ENCODE data around the gene ASCC3.

ASCC3 gene

DNA sequence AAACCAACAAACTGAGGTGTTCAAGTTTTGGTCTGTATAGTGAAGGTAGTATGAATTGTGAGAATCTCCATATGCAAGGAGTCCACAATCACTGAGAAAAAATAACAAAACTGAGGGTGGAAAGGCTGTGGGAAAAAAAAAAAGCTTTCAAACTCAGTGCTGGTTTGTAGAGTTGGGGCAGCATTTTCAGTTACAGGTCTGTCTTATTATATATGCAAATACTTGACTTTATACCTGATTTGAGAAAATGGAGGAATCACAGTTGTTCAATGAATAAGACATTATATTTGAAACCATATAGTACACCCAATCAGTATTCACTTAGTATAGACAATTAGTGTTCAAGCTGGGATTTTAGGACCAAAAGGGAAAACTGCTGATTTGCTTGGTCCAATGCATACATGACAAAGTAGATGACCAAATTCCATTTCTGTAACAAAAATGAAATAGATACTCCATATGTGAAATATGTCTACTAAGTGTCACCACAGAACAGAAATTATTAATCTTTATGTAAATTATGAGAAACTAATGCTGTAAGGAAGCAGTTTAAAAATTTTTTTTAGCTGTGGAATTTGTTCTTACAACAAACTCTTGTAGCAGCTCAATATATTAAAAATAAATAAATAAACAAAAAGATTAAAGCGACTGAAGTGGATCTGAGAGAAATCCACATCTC is 187.7 kb downstream of the ASCC3 start:
- Histone ChIP-seq H3K79me2 (ENCODE audit: insufficient read depth, low read length) (no peaks in the 10 kb centered on the region), H2AFZ (ENCODE audit: low read length) (no peak overlapping the region), H3F3A (ENCODE audit: low read depth) (no peaks in the 10 kb centered on the region), H3K4me1 (ENCODE audit: insufficient read depth, low read length, poor library complexity, severe bottlenecking) (no peaks in the 10 kb centered on the region), H3K27me3 (ENCODE audit: insufficient read depth, low read length, poor library complexity, severe bottlenecking) (no peaks in the 10 kb centered on the region), H4K20me1 (ENCODE audit: insufficient read depth, low read length, poor library complexity, severe bottlenecking) (no peaks in the 10 kb centered on the region), H3K9me3 (ENCODE audit: insufficient read depth, low read depth, low read length) (no peaks in the 10 kb centered on the region), H3K36me3 (ENCODE audit: insufficient read depth, low read length) (no peaks in the 10 kb centered on the region), H3K9ac (ENCODE audit: low read depth, low read length, poor library complexity, severe bottlenecking) (no peak overlapping the region), H3K4me2 (ENCODE audit: low read depth, low read length, poor library complexity, severe bottlenecking) (no peak overlapping the region), H3K9me2 (replicated peaks; ENCODE audit: low read depth, low read length) (no peaks in the 10 kb centered on the region), H3K4me3 (ENCODE audit: low read length, poor library complexity, severe bottlenecking) (no peak overlapping the region)
- TF ChIP-seq, protein P1, sequence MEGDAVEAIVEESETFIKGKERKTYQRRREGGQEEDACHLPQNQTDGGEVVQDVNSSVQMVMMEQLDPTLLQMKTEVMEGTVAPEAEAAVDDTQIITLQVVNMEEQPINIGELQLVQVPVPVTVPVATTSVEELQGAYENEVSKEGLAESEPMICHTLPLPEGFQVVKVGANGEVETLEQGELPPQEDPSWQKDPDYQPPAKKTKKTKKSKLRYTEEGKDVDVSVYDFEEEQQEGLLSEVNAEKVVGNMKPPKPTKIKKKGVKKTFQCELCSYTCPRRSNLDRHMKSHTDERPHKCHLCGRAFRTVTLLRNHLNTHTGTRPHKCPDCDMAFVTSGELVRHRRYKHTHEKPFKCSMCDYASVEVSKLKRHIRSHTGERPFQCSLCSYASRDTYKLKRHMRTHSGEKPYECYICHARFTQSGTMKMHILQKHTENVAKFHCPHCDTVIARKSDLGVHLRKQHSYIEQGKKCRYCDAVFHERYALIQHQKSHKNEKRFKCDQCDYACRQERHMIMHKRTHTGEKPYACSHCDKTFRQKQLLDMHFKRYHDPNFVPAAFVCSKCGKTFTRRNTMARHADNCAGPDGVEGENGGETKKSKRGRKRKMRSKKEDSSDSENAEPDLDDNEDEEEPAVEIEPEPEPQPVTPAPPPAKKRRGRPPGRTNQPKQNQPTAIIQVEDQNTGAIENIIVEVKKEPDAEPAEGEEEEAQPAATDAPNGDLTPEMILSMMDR (conservative IDR thresholded peaks at IDR 0.05; ENCODE audit: low read length) = no peak
- TF ChIP-seq EZH2phosphoT487 (IDR thresholded peaks at IDR 0.05; ENCODE audit: borderline replicate concordance) = no peak

DNA sequence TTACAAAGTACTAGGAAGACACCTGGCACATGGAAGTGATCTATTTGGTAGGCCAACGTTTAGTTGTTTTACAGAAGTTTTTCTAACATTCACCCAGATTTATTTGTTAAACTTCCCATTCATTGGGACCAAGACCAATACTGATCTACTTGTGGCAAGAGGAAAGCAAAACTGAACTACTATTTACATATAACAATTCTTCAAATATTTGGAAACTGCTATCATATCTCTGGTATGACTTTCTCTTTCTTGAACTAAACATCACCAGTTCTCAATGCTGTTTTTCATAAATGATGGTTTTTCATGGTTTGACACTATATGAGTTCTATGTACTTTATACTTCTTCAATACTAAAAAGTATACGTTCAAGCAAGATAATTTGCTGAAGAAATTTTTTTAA is 189.2 kb downstream of the ASCC3 start:
- Histone ChIP-seq H3K79me2 (ENCODE audit: insufficient read depth, low read length) (no peaks in the 10 kb centered on the region), H3K27me3 (ENCODE audit: insufficient read depth, low read length, poor library complexity, severe bottlenecking) (no peaks in the 10 kb centered on the region), H2AFZ (ENCODE audit: low read length) (no peak overlapping the region), H3K4me2 (ENCODE audit: low read depth, low read length, poor library complexity, severe bottlenecking) (no peak overlapping the region), H3K9me3 (ENCODE audit: insufficient read depth, low read depth, low read length) (no peaks in the 10 kb centered on the region), H3K4me1 (ENCODE audit: insufficient read depth, low read length, poor library complexity, severe bottlenecking) (no peaks in the 10 kb centered on the region), H3K36me3 (ENCODE audit: insufficient read depth, low read length) (no peaks in the 10 kb centered on the region), H3K9me2 (replicated peaks; ENCODE audit: low read depth, low read length) (no peaks in the 10 kb centered on the region), H4K20me1 (ENCODE audit: insufficient read depth, low read length, poor library complexity, severe bottlenecking) (no peaks in the 10 kb centered on the region), H3K9ac (ENCODE audit: low read depth, low read length, poor library complexity, severe bottlenecking) (no peak overlapping the region), H3F3A (ENCODE audit: low read depth) (no peaks in the 10 kb centered on the region), H3K4me3 (ENCODE audit: low read length, poor library complexity, severe bottlenecking) (no peak overlapping the region)
- TF ChIP-seq, protein P1 (conservative IDR thresholded peaks at IDR 0.05; ENCODE audit: low read length) = no peak
- TF ChIP-seq EZH2phosphoT487 (IDR thresholded peaks at IDR 0.05; ENCODE audit: borderline replicate concordance) = no peak

DNA sequence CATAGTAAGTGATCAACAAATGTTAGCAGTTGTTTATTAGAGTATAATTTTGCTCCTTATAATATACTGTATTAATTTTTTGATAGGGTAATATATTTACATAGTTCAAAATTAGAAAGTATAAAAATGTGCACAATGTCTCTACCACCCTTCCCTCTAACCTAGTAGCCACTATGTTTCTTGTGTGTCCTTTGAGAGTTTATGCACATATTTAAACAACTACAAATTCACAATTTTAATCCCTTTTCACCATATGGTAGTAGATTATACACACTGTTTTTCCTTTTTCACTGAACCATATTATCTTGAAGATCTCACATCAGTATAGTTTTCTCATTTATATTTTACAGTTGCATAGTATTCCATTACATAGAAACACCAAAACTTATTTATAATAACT is 194.9 kb downstream of the ASCC3 start:
- Histone ChIP-seq H3K79me2 (ENCODE audit: insufficient read depth, low read length) (no peaks in the 10 kb centered on the region), H3K9ac (ENCODE audit: low read depth, low read length, poor library complexity, severe bottlenecking) (no peak overlapping the region), H3K9me2 (replicated peaks; ENCODE audit: low read depth, low read length) (no peaks in the 10 kb centered on the region), H3K4me3 (ENCODE audit: low read length, poor library complexity, severe bottlenecking) (no peak overlapping the region), H3K27me3 (ENCODE audit: insufficient read depth, low read length, poor library complexity, severe bottlenecking) (no peaks in the 10 kb centered on the region), H3K9me3 (ENCODE audit: insufficient read depth, low read depth, low read length) (no peaks in the 10 kb centered on the region), H2AFZ (ENCODE audit: low read length) (no peak overlapping the region), H3K36me3 (ENCODE audit: insufficient read depth, low read length) (no peaks in the 10 kb centered on the region), H3K4me1 (ENCODE audit: insufficient read depth, low read length, poor library complexity, severe bottlenecking) (no peaks in the 10 kb centered on the region), H4K20me1 (ENCODE audit: insufficient read depth, low read length, poor library complexity, severe bottlenecking) (no peaks in the 10 kb centered on the region), H3F3A (ENCODE audit: low read depth) (no peaks in the 10 kb centered on the region), H3K4me2 (ENCODE audit: low read depth, low read length, poor library complexity, severe bottlenecking) (no peak overlapping the region)
- TF ChIP-seq, protein P1 (conservative IDR thresholded peaks at IDR 0.05; ENCODE audit: low read length) = no peak
- TF ChIP-seq EZH2phosphoT487 (IDR thresholded peaks at IDR 0.05; ENCODE audit: borderline replicate concordance) = no peak

All from Loucy (cell line).